Thyroid gland (tissue), 4 donors: ENCODE results near the gene MYCL.

Experiments used
- CTCF ChIP-seq, 6 experiments: fragments of 200-600 bp in 3 of 6; fragments of 450-650 bp in 3 of 6; sonication (generic) in 3 of 6; IDR thresholded peaks; one replicate each; pipeline ENCODE4 v1.5.1; 2016 to 2019; ENCODE audit warnings: antibody characterized with exemption in 6 of 6, mild to moderate bottlenecking in 2 of 6, inconsistent platforms in 1 of 6, moderate library complexity in 1 of 6
- POLR2A ChIP-seq, 2 donors: fragments of 450-650 bp; IDR thresholded peaks; one replicate each; pipeline ENCODE4 v1.6.1; 2017; ENCODE audit warnings: antibody characterized with exemption in 2 of 2, mild to moderate bottlenecking in 2 of 2, moderate library complexity in 1 of 2

GRCh38 chr1:39905172-39905571 lies 3.5 kb upstream of the MYCL start:
- TF ChIP-seq CTCF (IDR thresholded peaks at IDR 0.05) (no peak), POLR2A (IDR thresholded peaks at IDR 0.05) (no peak)
